Trophoblast cell (in vitro differentiated cells and primary cell): ENCODE measurements around the gene CDC42BPB.

Source experiments
- DNase-seq, 2 donors: peaks; one replicate each; pipeline ENCODE4 v3.0.0-alpha.2; 2016
- H2AFZ ChIP-seq: 2 replicates; pipeline ENCODE4 v1.6.1; 2013; ENCODE audit warnings: low read length, moderate library complexity, mild to moderate bottlenecking; ENCODE audit not compliant: insufficient read depth, poor library complexity
- H2AK5ac ChIP-seq: 2 replicates; pipeline ENCODE4 v1.6.1; 2013; ENCODE audit warnings: mild to moderate bottlenecking, low read length
- H2BK120ac ChIP-seq: 2 replicates; pipeline ENCODE4 v1.6.1; 2013; ENCODE audit warnings: low read length, mild to moderate bottlenecking, moderate library complexity; ENCODE audit not compliant: insufficient read depth, poor library complexity
- H2BK12ac ChIP-seq: 2 replicates; pipeline ENCODE4 v1.6.1; 2013; ENCODE audit warnings: mild to moderate bottlenecking, low read length, moderate library complexity
- H2BK5ac ChIP-seq: 2 replicates; pipeline ENCODE4 v1.6.1; 2013; ENCODE audit warnings: low read length, low read depth, moderate library complexity, mild to moderate bottlenecking; ENCODE audit not compliant: poor library complexity
- H3K14ac ChIP-seq: 2 replicates; pipeline ENCODE4 v1.6.1; 2013; ENCODE audit warnings: mild to moderate bottlenecking, low read length
- H3K18ac ChIP-seq: 2 replicates; pipeline ENCODE4 v1.6.1; 2013; ENCODE audit warnings: mild to moderate bottlenecking, low read length
- H3K23ac ChIP-seq: 2 replicates; pipeline ENCODE4 v1.6.1; 2013; ENCODE audit warnings: low read length
- H3K27ac ChIP-seq: 2 replicates; pipeline ENCODE4 v1.5.1; 2013; ENCODE audit warnings: low read depth, mild to moderate bottlenecking, inconsistent platforms, low read length, moderate library complexity
- H3K27me3 ChIP-seq: 2 replicates; pipeline ENCODE4 v1.6.1; 2013; ENCODE audit warnings: inconsistent platforms, mild to moderate bottlenecking, low read length, moderate library complexity; ENCODE audit not compliant: insufficient read depth
- H3K36me3 ChIP-seq, 2 experiments: 1 replicate in 1 of 2; 2 replicates in 1 of 2; pipeline ENCODE4 v1.6.1; 2013; ENCODE audit warnings: low read length in 2 of 2, mild to moderate bottlenecking in 2 of 2, moderate library complexity in 1 of 2; ENCODE audit not compliant: insufficient read depth in 2 of 2, control insufficient read depth in 1 of 2
- H3K4ac ChIP-seq: 2 replicates; pipeline ENCODE4 v1.6.1; 2013; ENCODE audit warnings: low read depth, mild to moderate bottlenecking, low read length, moderate library complexity
- H3K4me1 ChIP-seq, 2 experiments: 1 replicate in 1 of 2; 2 replicates in 1 of 2; pipeline ENCODE4 v1.6.1; 2013; ENCODE audit warnings: low read length in 2 of 2, mild to moderate bottlenecking in 2 of 2, moderate library complexity in 1 of 2; ENCODE audit not compliant: insufficient read depth in 2 of 2, control insufficient read depth in 1 of 2
- H3K4me2 ChIP-seq: 2 replicates; pipeline ENCODE4 v1.6.1; 2013; ENCODE audit warnings: inconsistent platforms, mild to moderate bottlenecking, low read length, moderate library complexity
- H3K4me3 ChIP-seq: 2 replicates; pipeline ENCODE4 v1.5.1; 2013; ENCODE audit warnings: mild to moderate bottlenecking, low read depth, low read length, inconsistent platforms
- H3K79me1 ChIP-seq: one replicate; pipeline ENCODE4 v1.6.1; 2013; ENCODE audit warnings: low read length
- H3K79me2 ChIP-seq: 2 replicates; pipeline ENCODE4 v1.6.1; 2013; ENCODE audit warnings: low read length, mild to moderate bottlenecking; ENCODE audit not compliant: control insufficient read depth, insufficient read depth, poor library complexity
- H3K9ac ChIP-seq: 2 replicates; pipeline ENCODE4 v1.6.1; 2013; ENCODE audit warnings: mild to moderate bottlenecking, low read length
- H3K9me3 ChIP-seq: 2 replicates; pipeline ENCODE4 v1.6.1; 2013; ENCODE audit warnings: low read depth, mild to moderate bottlenecking, control low read depth, inconsistent platforms, low read length; ENCODE audit not compliant: insufficient read depth
- H4K12ac ChIP-seq: 2 replicates; pipeline ENCODE4 v1.6.1; 2013; ENCODE audit warnings: low read depth, mild to moderate bottlenecking, low read length, moderate library complexity
- H4K8ac ChIP-seq: 2 replicates; pipeline ENCODE4 v1.6.1; 2013; ENCODE audit warnings: low read depth, mild to moderate bottlenecking, low read length, moderate library complexity
- H4K91ac ChIP-seq: one replicate; pipeline ENCODE4 v1.6.1; 2013; ENCODE audit warnings: low read depth, mild to moderate bottlenecking, low read length, moderate library complexity
- WGBS: extraction: QIAGEN DNeasy Blood & Tissue Kit; methylation state at CpG from one replicate; pipeline ENCODE4 v1.1.7; 2013; ENCODE audit warnings: missing lambda C conversion rate; ENCODE audit not compliant: insufficient read length, insufficient coverage; ENCODE audit errors: extremely low coverage; 5-methylcytosine and 5-hydroxymethylcytosine counted together

Gene CDC42BPB

DNA sequence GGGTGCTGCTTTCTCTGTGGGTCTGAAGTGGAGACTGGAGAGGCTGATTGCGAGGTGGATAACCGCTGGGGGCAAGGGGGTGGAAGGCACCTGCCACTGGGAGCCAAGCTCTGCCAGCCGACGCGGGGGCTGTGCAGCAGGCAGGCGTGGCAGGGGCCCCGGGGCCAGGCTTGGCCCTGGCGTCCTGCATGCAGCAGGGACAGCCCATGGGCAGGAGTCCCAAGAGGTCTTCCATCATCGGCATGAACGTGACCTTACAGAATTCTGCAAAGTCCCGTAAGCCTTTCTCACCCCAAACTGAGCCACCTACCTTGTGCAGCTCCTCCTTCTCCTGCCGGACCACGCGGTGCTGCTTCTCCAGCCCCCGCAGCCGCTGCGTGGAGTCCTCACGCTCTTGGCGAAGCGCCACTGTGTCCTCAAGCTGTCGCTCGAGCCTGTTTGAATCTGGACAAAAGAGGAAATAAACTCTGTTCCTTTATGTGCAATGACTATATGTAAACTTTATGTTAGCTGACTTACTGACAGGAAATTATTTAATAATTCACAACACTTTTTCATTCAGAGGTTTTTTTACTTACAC, 83.6 kb downstream of the CDC42BPB start:
- Histone ChIP-seq H3K4ac (no peak overlapping the region), H3K36me3 (peaks cover 59 to 70% of the 10 kb centered on the region in 2 experiments), H3K27ac (no peak overlapping the region), H3K9ac (no peak overlapping the region), H3K79me1 (no peaks in the 10 kb centered on the region), H4K91ac (no peak overlapping the region), H3K18ac (no peak overlapping the region), H2AFZ (no peak overlapping the region), H3K23ac (no peak overlapping the region), H3K27me3 (no peaks in the 10 kb centered on the region), H4K12ac (no peak overlapping the region), H2AK5ac (no peak overlapping the region), H2BK120ac (no peak overlapping the region), H3K9me3 (peaks cover 3% of the 10 kb centered on the region), H3K4me1 (no peaks in the 10 kb centered on the region), H2BK5ac (no peak overlapping the region), H3K4me2 (no peak overlapping the region), H2BK12ac (no peak overlapping the region), H4K8ac (no peak overlapping the region), H3K4me3 (no peak overlapping the region), H3K79me2 (no peaks in the 10 kb centered on the region), H3K14ac (no peak overlapping the region)
- no peak for DNase-seq
- WGBS = no CpG with 5 or more reads among the region's 22 CpGs

GRCh38 chr14:102971836-102972606, 85.3 kb downstream of the CDC42BPB start:
- Histone ChIP-seq H2BK120ac (no peak overlapping the region), H2AFZ (no peak overlapping the region), H3K27ac (no peak overlapping the region), H3K18ac (no peak overlapping the region), H3K4me1 (no peaks in the 10 kb centered on the region), H3K79me2 (no peaks in the 10 kb centered on the region), H4K12ac (no peak overlapping the region), H4K8ac (no peak overlapping the region), H3K9ac (no peak overlapping the region), H3K79me1 (no peaks in the 10 kb centered on the region), H3K4me3 (no peak overlapping the region), H3K27me3 (no peaks in the 10 kb centered on the region), H3K23ac (no peak overlapping the region), H3K4me2 (no peak overlapping the region), H3K9me3 (peaks cover 3% of the 10 kb centered on the region), H4K91ac (no peak overlapping the region), H3K36me3 (peaks cover 57 to 71% of the 10 kb centered on the region in 2 experiments), H2AK5ac (no peak overlapping the region), H2BK5ac (no peak overlapping the region), H3K14ac (no peak overlapping the region), H2BK12ac (no peak overlapping the region), H3K4ac (no peak overlapping the region)
- no peak for DNase-seq
- no CpG with 5 or more reads among the region's 25 CpGs for WGBS

- H3K4me3 ChIP-seq = no peak overlapping the region
- no peak for DNase-seq
- no peak overlapping the region for H2AFZ ChIP-seq
- H3K14ac ChIP-seq = no peak overlapping the region
- H3K18ac ChIP-seq = no peak overlapping the region
- no peak overlapping the region for H4K12ac ChIP-seq
- no peak overlapping the region for H3K4ac ChIP-seq
- no peaks in the 10 kb centered on the region for H3K79me1 ChIP-seq
- H3K4me1 ChIP-seq = no peaks in the 10 kb centered on the region
- no peak overlapping the region for H3K23ac ChIP-seq
- H3K36me3 ChIP-seq = peaks cover 57 to 71% of the 10 kb centered on the region in 2 experiments
- no peak overlapping the region for H3K9ac ChIP-seq
- H2BK5ac ChIP-seq = no peak overlapping the region
- H2AK5ac ChIP-seq = no peak overlapping the region
- H4K8ac ChIP-seq = no peak overlapping the region
- no peak overlapping the region for H3K27ac ChIP-seq
- no peak overlapping the region for H2BK12ac ChIP-seq
- WGBS = no CpG with 5 or more reads among the region's 9 CpGs
- no peak overlapping the region for H3K4me2 ChIP-seq
- H3K79me2 ChIP-seq = no peaks in the 10 kb centered on the region
- no peak overlapping the region for H2BK120ac ChIP-seq
- no peaks in the 10 kb centered on the region for H3K27me3 ChIP-seq
- peaks cover 3% of the 10 kb centered on the region for H3K9me3 ChIP-seq
- no peak overlapping the region for H4K91ac ChIP-seq
These were observed 86.0 kb downstream of the CDC42BPB start for GRCh38 chr14:102971314-102971713.

DNA sequence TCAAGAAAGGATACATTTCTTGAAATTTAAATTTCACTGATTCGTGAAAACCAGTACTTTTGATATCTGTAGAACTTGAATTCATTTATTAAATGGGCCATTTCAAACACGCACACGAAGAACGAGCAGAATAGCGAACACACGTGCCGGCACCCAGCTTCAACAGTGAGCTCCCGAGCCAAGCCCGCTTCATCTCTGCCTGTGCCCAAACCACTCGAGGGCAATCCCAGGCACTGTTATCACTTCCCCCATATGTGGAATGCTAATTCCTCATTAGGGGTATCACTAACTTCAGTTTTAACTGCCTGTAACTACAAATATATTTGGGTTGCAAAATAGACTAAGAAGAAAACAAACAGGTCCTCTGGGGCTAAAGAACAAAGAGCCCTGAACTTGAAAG, 86.9 kb downstream of the CDC42BPB start:
- Histone ChIP-seq H4K91ac (no peak overlapping the region), H3K79me1 (no peaks in the 10 kb centered on the region), H2AFZ (no peak overlapping the region), H2AK5ac (no peak overlapping the region), H3K14ac (no peak overlapping the region), H2BK12ac (no peak overlapping the region), H3K4me3 (no peak overlapping the region), H3K27me3 (no peaks in the 10 kb centered on the region), H3K23ac (no peak overlapping the region), H3K4me2 (no peak overlapping the region), H2BK120ac (no peak overlapping the region), H3K27ac (no peak overlapping the region), H3K4ac (no peak overlapping the region), H4K12ac (no peak overlapping the region), H2BK5ac (no peak overlapping the region), H3K79me2 (no peaks in the 10 kb centered on the region), H3K36me3 (peaks cover 56 to 72% of the 10 kb centered on the region in 2 experiments), H3K18ac (no peak overlapping the region), H3K4me1 (no peaks in the 10 kb centered on the region), H3K9me3 (peaks cover 3% of the 10 kb centered on the region), H3K9ac (no peak overlapping the region), H4K8ac (no peak overlapping the region)
- WGBS = no CpG with 5 or more reads among the region's 10 CpGs
- DNase-seq = no peak
